HuH-7.5 (cell line): Measurements from ENCODE around the gene ATP6V1F.
A peak's percentile ranks its signal among the peaks of the same experiment; 100 is the strongest.

Source experiments
- DNase-seq: peaks from one replicate; pipeline ENCODE4 v3.0.0; 2011; ENCODE audit warnings: low spot score

Gene ATP6V1F

GRCh38 chr7:128862571-128863432 is at the start of gene ATP6V1F:
Gene ATP6V1F, plus strand, starts transcription at chr7:128862856. Its CDS starts 49 bp downstream, at chr7:128862905.
- peak; percentile 99 for DNase-seq

DNA sequence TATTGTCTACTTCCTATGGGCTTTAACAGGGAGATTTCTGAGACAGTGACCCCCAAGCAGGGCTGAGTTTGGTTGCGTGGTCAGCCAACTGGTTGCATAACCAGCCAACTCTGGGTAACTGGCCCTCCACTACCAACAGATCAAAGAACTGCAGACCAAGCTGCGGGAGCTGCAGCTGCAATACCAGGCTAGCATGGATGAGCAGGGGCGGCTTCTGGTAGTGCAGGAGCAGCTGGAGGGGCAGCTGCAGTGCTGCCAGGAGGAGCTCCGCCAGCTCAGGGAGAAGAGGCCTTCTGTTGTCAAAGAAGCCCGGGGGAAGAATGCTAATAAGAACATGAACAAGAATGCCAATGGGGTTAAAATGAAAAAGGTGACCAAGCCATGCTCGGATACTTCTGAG is 48.2 kb upstream of the ATP6V1F start:
- no peak for DNase-seq

GRCh38 chr7:128815289-128815942 is 47.2 kb upstream of the ATP6V1F start:
- no peak for DNase-seq

GRCh38 chr7:128818694-128819093 is 44.0 kb upstream of the ATP6V1F start:
- DNase-seq, result no peak

DNA sequence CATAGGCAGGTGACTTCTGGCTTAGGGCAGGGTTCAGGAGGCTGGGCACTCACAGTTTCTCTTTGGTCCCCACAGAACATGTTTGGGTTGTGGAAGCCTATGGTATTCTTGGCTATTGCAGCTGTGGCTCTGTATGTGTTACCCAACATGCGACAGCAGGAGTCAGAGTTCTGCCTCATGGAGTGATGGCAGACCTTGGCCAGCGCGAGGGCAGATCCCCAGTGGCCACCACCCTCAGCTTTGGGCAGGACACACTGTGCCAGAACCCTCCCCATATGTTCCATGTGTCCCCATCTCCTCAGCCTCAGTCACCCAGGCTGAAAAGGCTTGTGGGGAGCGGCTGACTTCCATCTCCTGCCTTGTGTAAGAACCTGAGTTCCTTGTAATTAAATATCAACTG is 40.9 kb upstream of the ATP6V1F start:
- no peak for DNase-seq

- no peak for DNase-seq
Measured at GRCh38 chr7:128826512-128826911, 36.1 kb upstream of the ATP6V1F start.

- no peak for DNase-seq
Measured at GRCh38 chr7:128826916-128827247, 35.8 kb upstream of the ATP6V1F start.

DNA sequence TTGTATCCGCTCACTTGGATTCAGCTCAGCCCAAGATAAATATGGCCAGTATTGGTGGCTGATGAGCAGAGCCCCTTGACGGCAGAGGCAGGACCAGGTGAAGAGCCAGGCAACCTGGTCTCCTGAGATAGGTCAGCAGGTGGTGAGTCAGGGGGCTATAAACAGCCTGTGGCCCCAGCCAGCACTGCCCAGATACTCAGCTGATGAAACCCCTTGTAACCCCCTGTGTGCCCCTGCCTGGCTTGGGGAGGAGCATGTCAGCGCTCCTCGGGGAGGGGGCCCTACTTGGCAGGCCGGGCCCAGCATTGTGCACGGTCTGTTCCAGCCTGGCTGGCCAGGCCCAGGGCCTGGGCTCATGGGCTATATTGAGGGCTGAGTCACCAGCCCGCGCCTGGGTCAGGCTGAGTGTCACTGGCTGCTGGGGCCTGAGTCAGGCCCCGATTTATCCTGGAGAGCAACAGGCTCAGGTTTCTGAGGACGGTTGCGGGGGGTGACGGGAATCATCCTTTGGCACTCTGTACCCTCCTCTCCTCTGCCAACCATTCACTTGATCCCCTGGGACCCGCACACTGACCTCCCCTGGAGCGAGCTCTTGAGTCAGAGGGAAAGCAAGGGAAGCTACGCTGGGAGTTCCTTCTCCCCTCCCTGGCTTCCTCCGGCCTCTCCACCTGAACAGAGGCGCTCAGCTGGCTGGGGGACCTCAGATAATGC is 35.3 kb upstream of the ATP6V1F start:
- DNase-seq, result no peak

- DNase-seq, result no peak
Measured at GRCh38 chr7:128827971-128828711, 34.5 kb upstream of the ATP6V1F start.

GRCh38 chr7:128829391-128830166 is 33.1 kb upstream of the ATP6V1F start:
- DNase-seq, result peak; percentile 82

DNA sequence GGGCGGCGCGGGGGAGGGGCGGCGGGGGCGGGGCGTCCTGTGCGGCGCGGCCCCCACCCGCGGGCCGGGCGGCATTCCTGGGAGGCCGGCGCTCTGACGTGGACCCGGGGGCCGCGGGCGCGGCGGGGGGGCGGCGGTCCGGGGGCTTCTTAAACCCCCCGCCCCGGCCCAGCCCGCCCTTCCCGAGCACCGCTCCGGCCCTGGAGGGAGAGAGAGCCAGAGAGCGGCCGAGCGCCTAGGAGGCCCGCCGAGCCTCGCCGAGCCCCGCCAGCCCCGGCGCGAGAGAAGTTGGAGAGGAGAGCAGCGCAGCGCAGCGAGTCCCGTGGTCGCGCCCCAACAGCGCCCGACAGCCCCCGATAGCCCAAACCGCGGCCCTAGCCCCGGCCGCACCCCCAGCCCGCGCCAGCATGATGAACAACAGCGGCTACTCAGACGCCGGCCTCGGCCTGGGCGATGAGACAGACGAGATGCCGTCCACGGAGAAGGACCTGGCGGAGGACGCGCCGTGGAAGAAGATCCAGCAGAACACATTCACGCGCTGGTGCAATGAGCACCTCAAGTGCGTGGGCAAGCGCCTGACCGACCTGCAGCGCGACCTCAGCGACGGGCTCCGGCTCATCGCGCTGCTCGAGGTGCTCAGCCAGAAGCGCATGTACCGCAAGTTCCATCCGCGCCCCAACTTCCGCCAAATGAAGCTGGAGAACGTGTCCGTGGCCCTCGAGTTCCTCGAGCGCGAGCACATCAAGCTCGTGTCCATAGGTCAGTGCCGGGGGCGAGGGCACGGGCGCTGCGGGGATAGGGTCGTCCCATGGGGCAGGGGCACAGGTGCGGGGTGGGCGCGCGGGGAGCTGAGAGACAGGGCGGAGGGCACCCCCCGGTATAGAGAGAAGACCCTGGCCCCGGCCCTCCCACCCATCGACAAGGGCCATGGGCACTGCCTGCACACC is 32.2 kb upstream of the ATP6V1F start, which contains the start of gene FLNC:
Gene FLNC, plus strand, starts transcription at position 176 of the 947 bp plus-strand sequence. Its CDS starts 232 bp downstream, at position 408.
- DNase-seq, result no peak

GRCh38 chr7:128831178-128831993 is 31.3 kb upstream of the ATP6V1F start:
- peak; percentile 55 for DNase-seq

GRCh38 chr7:128831994-128832879 is 30.4 kb upstream of the ATP6V1F start:
- no peak for DNase-seq

DNA sequence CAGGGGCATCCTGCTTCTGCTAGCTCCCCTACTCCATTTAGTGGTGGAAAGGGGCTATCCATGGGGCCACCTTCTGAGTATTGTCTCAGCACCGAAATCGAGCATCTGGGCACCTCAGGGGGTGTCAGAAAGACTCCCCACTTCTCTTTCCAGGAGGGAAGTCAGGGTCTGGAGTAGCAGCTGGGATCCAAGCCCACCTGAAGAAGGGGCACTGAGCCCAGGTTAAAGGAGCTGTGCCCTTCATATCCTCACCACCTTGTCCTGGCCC is 29.8 kb upstream of the ATP6V1F start:
- DNase-seq, result no peak

GRCh38 chr7:128833148-128833945 is 29.3 kb upstream of the ATP6V1F start:
- no peak for DNase-seq

GRCh38 chr7:128833946-128834325 is 28.7 kb upstream of the ATP6V1F start:
- DNase-seq, result no peak

DNA sequence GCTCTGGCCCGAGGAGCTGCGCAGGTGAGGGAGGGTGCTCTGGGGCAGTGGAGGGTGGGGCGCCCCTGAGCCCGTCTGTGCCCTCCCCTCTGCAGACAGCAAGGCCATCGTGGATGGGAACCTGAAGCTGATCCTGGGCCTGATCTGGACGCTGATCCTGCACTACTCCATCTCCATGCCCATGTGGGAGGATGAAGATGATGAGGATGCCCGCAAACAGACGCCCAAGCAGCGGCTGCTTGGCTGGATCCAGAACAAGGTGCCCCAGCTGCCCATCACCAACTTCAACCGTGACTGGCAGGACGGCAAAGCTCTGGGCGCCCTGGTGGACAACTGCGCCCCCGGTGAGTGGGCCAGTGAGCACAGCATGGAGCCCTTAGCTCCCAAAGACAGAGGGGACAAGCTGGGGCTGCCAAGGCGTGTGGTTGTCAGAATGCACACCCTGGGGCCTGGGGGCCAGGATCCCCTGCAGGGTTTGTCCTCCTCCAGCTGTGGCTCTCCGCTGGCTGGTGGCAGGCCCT is 27.4 kb upstream of the ATP6V1F start:
- no peak for DNase-seq
